ENCODE data around the gene ERVFRD-1. TPM values are rescaled to one million over a fixed set of nuclear protein-coding genes. Genes with fewer than 3 reads are reported as not detected.

Gene ERVFRD-1
- total and polyA plus RNA-seq, 2 donors (not counting 3 experiments of a cell fraction or from before 2014, with no cell fraction given): not detected

GRCh38 chr6:11094411-11094851 lies 17.1 kb downstream of the ERVFRD-1 start:
- Histone ChIP-seq H3K9ac (replicated peaks; ENCODE audit: extremely low read depth, insufficient read depth, low read length) (peak overlapping the region; percentile 82), H3K27me3 (ENCODE audit: control insufficient read depth in 2 of 2, insufficient read depth in 2 of 2, low read length in 2 of 2) (no peaks in the 10 kb centered on the region), H3K79me2 (ENCODE audit: control insufficient read depth, insufficient read depth, low read length) (peaks cover 50% of the 10 kb centered on the region), H3K9me3 (replicated peaks; ENCODE audit: control insufficient read depth, insufficient read depth, low read length) (no peaks in the 10 kb centered on the region), H3K27ac (ENCODE audit: insufficient read depth, low read depth, low read length) (peak overlapping the region; percentile 87), H3K4me2 (ENCODE audit: insufficient read depth, low read length) (peak overlapping the region; percentile 93), H4K20me1 (replicated peaks; ENCODE audit: control insufficient read depth, extremely low read depth, insufficient read depth, low read length) (no peaks in the 10 kb centered on the region), H3K4me3 (replicated peaks in 1 of 3; ENCODE audit: insufficient read depth in 1 of 3, low read depth in 1 of 3, low read length in 3 of 3) (peak overlapping the region; percentile 54 to 98 (median 86)), H3K9me1 (replicated peaks; ENCODE audit: control insufficient read depth, extremely low read depth, insufficient read depth, low read length) (no peaks in the 10 kb centered on the region), H3K36me3 (ENCODE audit: control insufficient read depth in 2 of 2, extremely low read depth in 1 of 2, insufficient read depth in 2 of 2, low read length in 2 of 2) (no peaks in the 10 kb centered on the region), H3K4me1 (ENCODE audit: control insufficient read depth, extremely low read depth, insufficient read depth, low read length) (peaks cover 18% of the 10 kb centered on the region), H2AFZ (ENCODE audit: low read depth, low read length) (peak overlapping the region; percentile 6)
- DNase-seq (ENCODE audit: low read depth, low spot score) (peak; percentile 65), FAIRE-seq (peak; percentile 76)
- POLR2A ChIA-PET: no interaction called here
- CTCF ChIA-PET: interaction anchor here (1.2 to 1.7 kb wide), 4 partner anchors 29 to 401 kb away, joined by 3 to 4 read pairs (median 4); no protein-coding TSS in a partner anchor
- TF ChIP-seq MYC (IDR thresholded peaks at IDR 0.05; ENCODE audit: low read depth, low read length) (no peak), POLR2A (IDR thresholded peaks at IDR 0.05; ENCODE audit: low read depth, low read length) (no peak), CTCF (IDR thresholded peaks at IDR 0.05; ENCODE audit: extremely low read depth in 1 of 2, insufficient read depth in 1 of 2, low read depth in 1 of 2, low read length in 2 of 2) (no peak), POLR2AphosphoS5 (IDR thresholded peaks at IDR 0.05; ENCODE audit: insufficient read depth, low read depth, low read length) (no peak), JUN (IDR thresholded peaks at IDR 0.05; ENCODE audit: borderline replicate concordance, insufficient read depth, insufficient read length, low read depth) (no peak), FOS (IDR thresholded peaks at IDR 0.05; ENCODE audit: borderline replicate concordance, insufficient read depth, low read length) (no peak), EZH2 (IDR thresholded peaks at IDR 0.05; ENCODE audit: borderline replicate concordance, low read depth, low read length, severe bottlenecking) (no peak), GATA2 (IDR thresholded peaks at IDR 0.05; ENCODE audit: insufficient read depth, insufficient read length, low read depth, low read length) (no peak), MAX (IDR thresholded peaks at IDR 0.05; ENCODE audit: insufficient read depth, insufficient read length) (no peak)
- intact Hi-C loops (cut with micrococcal nuclease): loop anchor here (2.0 to 10.0 kb wide), 7 partner anchors 36 to 1478 kb away; partner anchors contain the start of genes NEDD9 and TMEM14C
- dilution Hi-C loops (cut with MboI; ENCODE audit: extremely low pct_ligation_motif_present, low sequenced_read_pairs): no loop called here
- no TSS peak for BruUV-seq (replicated peaks)
